Iris pigment epithelial cell (primary cell): ENCODE data around the gene RNF207.

Experiments used
- DNase-seq: peaks from one replicate; pipeline ENCODE4 v3.0.0-alpha.2; 2011; ENCODE audit warnings: low read depth

RNF207 gene

DNA sequence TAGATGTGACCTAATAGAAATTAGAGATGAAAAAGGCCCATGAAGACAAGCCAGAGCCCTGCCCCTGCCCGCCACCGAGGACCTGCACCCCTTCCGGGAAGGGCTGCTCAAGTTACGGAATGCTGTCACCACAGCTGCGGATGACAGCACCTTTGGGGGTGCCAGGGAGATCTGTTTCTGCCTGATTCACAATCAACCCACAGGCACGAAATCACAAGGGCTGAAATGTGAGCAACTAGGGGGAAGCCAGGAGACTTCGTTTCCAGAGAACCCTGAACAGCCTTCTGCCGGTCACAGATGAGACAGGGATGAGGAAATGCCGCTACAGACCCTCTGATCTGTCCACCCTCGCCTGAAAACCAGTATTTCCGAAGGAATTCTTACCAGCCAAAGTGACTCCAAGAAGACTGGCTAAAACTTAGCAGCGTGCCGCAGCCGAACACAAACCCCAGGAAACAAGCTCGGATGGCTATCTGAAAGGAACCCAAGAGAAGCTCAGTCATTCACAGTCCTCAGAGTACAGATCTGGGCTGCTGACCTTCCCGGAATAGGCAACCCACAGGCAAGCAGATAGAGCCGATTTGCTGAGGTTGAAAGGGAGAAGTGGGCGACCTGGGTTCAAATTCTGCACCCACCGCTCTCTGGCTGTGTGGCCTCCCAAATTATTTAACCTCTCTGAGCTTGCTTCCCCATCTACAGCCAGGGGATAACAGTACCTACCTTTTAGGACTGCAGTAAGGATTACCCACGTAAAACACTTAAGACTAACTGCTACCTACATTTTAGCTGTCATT is 28.8 kb downstream of the RNF207 start:
- peak; percentile 43 for DNase-seq

DNA sequence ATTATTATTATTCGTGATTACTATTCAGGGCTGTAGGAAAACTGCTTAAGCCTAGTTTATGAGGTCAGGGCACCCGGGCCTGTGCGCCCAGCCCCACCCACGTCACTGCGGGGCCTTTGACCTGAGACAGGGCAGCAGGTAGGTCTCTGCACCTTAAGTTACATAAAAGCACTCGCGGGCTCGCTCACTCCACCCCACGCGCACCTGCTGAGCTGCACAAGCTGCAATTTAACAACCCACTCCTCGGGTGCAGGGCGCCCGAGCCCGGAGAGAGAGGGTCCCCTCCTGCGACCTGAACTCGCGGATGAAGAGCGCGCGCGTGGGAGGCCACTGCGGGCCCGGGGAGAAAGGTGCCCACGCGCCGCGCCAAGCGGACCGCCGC is 29.4 kb downstream of the RNF207 start:
- DNase-seq: no peak

DNA sequence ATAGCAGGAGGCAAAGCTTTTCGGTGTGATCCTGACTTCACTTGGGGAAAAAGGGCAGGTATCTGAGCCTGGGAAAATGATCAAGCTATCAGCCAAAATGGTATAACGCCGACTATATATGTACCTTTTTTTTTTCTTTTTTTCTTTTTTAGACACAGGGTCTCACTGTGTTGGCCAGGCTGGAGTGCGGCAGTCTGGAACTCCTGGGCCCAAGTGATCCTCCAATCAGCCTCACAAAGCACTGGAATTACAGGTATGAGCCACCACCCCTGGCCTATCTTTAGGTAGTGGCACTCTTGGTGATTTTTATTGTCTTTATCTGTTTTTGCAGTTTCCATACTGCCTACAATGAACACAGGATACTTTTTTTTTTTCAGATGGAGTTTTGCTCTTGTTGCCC is 31.2 kb downstream of the RNF207 start:
- DNase-seq: no peak

DNA sequence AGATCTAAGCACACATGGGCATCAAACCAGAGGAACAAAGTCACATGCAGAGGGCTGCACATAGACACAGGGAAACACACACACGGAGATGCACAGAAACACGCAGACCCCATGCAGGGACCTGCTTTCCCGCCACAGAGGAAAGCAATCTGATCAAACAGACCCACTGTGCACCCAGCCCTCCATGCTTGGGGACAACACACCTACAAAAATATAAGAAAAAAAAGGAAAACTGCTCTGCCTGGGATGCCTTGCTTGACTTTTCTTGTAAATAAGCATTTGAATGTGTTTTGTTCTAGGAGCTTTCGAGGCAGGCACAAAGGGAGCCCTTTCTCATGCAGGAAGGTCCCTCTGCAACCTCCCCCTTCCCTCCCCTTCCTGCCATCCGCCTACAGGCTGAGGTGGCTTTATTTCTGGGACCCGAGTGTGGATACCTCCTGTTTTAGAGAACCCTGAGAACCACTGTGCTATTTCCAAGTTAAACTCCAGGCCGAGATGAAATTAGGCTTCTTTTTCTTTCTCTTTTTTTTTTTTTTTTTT is 33.4 kb downstream of the RNF207 start:
- DNase-seq: no peak

DNA sequence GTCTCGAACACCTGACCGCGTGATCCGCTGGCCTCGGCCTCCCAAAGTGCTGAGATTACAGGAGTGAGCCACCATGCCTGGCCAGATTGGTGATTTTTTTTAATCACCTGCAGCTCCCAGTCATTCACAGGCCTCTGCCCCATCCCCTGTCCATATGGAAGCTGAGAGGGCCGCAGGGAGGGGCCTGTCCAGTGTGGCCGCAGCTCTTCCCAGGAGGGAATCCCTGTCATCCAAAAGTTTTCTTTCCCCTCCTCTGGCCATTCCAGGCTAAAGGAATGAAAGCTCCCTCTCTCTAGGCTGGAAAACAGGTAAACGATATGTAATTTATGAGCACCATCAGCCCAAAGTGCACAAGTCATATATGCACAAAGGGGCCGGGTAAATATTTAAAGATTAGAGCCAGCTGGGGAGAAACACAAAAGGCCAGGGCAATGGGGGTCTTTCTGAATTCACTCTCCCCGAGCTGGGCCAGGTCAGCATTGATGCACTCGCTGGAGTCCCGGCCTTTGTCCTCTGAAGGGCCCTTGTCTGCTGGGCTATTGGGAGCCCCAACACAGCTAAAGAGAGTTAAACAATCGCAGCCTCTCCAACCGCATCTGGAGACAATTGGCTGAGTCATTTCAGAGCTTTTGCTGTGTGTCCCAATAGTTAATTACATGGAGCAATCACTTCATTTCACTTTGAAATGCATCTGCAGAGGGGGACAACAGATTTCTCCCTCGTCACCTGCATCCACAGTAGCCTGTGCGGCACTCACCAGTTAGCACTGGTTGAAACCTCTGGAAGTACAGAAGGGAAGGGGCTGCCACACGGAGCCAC is 34.2 kb downstream of the RNF207 start:
- DNase-seq: peak; percentile 55

GRCh38 chr1:6241107-6241886 is 35.4 kb downstream of the RNF207 start:
- DNase-seq: no peak

DNA sequence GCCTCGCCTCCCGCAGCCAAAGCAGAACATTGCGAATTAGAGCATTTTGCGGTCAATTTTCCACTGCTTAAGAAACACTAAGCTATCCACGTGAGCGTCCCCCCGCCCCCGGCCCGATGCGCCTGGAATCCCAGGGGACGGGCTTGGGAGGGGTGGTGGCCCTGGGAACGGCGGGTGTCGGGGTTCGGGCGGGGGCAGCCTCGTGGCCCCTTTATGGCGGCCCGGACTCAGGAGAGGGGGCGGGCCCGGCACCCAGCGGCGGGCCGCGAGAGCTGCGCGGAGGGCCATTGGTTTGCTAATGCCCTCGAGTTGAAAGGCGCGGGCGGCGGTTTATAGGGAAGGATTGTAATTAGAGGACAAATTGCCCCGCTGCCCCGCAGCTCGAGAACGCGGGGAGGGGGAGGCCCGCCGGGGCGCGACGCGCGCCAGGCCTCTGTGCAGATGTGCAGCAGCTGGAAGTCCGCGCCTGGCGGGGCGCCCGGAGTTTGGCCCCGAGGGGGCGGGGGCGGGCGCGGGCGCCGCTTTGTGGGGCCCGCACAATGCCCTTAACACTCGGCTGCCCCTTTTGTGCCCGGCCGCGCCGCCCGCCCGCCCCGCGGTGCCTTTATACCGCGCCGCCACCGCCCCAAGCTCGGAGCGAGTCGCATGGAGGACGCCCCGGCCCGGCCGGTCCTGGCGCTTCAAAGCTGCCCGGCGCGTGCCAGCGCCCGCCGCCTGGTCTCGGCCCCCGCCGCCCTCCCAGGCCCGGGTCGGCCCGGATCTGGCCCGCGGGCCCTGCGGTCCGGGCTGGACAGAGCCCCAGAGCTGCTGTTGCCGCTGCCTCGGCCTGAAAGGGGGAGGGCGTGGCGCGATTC is 36.2 kb downstream of the RNF207 start:
- DNase-seq: peak; percentile 28

- no peak for DNase-seq
Measured at GRCh38 chr1:6243053-6243834, 37.3 kb downstream of the RNF207 start.

DNA sequence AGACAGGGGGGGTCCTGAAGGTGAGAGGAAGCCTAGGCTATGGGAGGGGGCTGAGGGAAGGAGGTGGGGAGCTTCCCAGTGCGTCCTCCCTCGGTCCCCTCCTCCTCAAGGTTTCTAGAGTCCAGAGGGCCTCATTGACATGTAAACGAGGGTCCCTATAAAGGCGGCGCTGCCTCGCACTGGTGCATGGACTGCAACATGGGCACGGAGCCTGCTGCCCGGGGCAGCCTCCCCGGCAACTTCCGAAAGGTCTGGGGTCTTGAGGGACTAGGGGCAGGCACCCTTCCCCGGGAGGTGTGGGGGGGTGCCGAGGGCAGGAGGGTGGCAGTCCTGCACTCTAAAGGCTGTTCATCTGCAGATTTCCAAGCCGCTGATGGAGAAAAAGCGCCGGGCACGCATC is 38.1 kb downstream of the RNF207 start, which contains the start of gene HES3:
HES3 (plus strand) TSS at position 187 of the 400 bp plus-strand sequence; CDS start at position 374, 187 bp downstream.
- no peak for DNase-seq

GRCh38 chr1:6244401-6245049 is 38.6 kb downstream of the RNF207 start:
- DNase-seq: no peak

- peak; percentile 74 for DNase-seq
Measured at GRCh38 chr1:6245086-6245868, 39.4 kb downstream of the RNF207 start.

- DNase-seq: peak; percentile 47
Measured at GRCh38 chr1:6245869-6246496, 40.1 kb downstream of the RNF207 start.

GRCh38 chr1:6246497-6247467 is 40.9 kb downstream of the RNF207 start:
- DNase-seq: peak; percentile 68

GRCh38 chr1:6247651-6248050 is 41.7 kb downstream of the RNF207 start:
- no peak for DNase-seq

GRCh38 chr1:6248161-6248776 is 42.4 kb downstream of the RNF207 start:
- DNase-seq: no peak

- peak; percentile 28 for DNase-seq
Measured at GRCh38 chr1:6248932-6249738, 43.2 kb downstream of the RNF207 start.
